Prostate gland (tissue), 2 donors: ENCODE results near the gene POU2F1.

Experiments
- CTCF ChIP-seq, 4 experiments: fragments of 200-600 bp in 2 of 4; fragments of 450-650 bp in 2 of 4; sonication (generic) in 2 of 4; IDR thresholded peaks; 1 replicate in 3 of 4; 2 replicates in 1 of 4; pipeline ENCODE4 v1.5.1; 2016 to 2019; ENCODE audit warnings: antibody characterized with exemption in 4 of 4, mild to moderate bottlenecking in 2 of 4, moderate library complexity in 2 of 4
- POLR2AphosphoS5 ChIP-seq: sonication (generic); formaldehyde crosslinking; IDR thresholded peaks from one replicate; pipeline ENCODE4 v1.6.1; 2017; ENCODE audit warnings: antibody characterized with exemption

GRCh38 chr1:167238713-167239112 lies 18.0 kb downstream of the POU2F1 start:
- TF ChIP-seq CTCF (IDR thresholded peaks at IDR 0.05) (no peak), POLR2AphosphoS5 (no peak)
